Right kidney (tissue), 1 donor: ENCODE data around the gene GRM4.
A peak's percentile ranks its signal among the peaks of the same experiment; 100 is the strongest.

ENCODE experiments used
- DNase-seq: peaks from one replicate; pipeline ENCODE4 v3.0.0-alpha.2; 2016

GRM4 gene

DNA sequence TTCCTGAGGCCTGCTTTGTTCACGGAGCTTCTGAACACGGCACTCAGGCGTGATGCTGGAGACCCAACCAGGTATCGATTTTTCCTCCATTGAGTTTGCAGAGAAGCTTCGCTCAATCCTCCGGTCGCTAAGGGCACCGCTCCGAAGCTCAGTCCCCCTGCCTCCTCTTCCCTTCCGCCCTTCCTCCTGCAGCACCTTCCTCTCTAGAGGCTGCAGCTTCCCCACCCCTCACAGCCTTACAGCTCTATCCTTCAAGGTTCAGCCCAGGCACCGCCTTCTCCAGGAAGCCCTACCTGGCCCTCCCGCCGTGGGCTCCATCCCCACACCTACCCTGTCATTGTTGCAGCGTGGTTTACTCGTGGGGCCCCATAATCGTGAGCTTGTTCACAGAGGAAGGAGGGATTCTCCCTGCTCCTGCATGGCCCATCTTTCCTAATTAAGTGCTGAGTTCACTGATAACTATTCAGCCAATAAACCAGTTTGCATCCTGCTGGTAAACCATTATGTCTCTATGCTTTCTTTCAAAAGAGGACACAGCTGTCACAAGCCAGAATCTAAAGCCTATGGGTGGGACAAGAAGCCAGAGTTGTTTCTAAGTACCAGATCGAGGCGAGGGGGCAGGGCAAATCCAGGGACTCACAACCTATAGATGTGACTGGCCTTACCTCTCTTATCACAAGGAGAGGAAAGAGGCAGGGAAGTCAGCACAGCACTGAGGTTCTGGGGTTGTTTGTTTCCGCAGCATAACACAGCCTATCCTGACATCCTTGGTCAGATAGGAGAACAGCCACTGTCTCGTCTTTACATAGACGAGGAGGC, 152.0 kb downstream of the GRM4 start:
- no peak for DNase-seq

DNA sequence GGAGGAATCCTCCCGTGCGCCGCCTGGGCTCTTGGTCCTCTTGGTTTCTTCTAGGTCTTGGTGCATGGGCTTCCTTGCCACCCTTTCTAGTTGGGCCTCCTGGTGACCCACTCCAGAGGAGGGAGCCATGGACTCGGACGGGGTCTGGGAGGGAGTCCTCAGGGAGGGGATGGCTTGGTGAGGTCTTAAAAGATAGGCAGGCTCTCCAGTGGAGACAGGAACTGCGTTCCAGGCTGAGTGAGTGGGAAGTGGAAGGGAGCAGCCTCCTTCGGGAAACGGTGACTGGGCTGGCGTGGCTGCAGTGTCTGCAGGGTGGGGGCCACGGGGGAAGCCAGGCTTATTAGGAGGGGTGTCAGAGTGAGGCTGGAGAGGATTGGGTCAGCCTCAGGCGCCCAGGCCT, 152.8 kb downstream of the GRM4 start:
- no peak for DNase-seq

DNA sequence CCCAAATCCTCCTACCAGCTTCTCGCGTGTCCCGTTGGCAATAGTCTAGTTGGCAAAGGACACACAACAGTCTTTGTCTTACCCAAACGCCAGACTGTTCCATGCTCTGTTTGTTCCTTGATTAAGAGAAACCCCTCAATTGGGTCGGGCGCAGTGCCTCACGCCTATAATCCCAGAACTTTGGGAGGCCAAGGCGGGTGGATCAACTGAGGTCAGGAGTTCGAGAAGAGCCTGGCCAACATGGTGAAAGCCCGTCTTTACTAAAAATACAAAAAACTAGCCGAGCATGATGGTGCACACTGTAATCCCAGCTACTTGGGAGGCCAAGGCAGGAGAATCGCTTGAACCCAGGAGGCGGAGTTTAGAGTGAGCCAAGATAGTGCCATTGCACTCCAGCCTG, 153.7 kb downstream of the GRM4 start:
- DNase-seq = no peak

DNA sequence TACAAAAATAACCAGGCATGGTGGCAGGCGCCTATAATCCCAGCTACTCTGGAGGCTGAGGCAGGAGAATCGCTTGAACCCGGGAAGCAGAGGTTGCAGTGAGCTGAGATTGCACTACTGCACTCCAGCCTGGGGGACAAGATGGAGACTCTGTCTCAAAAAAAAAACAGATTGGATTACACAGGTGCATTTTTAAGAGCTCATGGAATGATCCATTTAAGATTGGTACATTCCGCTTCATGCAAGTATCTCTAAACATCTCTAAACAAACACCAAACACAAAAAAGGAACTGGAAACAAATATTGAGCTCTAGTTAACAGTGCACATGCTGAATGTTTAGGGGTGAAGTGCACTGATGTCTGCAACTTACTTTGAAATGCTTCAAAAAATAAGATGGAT, 154.3 kb downstream of the GRM4 start:
- no peak for DNase-seq

DNA sequence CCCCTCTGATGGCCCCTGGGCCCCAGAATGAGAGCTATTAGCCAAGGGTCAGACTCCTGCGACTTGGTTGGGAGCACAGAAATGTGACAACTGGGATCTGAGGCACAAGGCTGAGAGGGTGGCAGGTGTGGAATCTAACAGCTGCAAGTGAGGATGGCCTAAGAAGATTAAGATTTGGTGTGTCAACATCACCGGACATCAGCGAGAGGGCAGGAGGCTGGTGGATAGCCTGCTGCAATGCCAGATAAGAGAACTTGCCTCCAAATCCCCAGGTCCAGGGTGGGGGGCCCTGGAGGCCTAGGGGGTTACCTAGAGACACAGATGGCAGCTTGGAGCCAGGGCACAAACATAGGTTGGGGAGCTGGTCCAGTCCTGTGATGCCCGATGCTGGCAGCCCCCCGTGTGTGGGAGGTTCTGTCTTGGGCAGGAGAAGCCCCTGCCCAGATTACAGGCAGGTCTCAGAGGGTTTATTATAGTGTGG, 155.8 kb downstream of the GRM4 start:
- DNase-seq = no peak

DNA sequence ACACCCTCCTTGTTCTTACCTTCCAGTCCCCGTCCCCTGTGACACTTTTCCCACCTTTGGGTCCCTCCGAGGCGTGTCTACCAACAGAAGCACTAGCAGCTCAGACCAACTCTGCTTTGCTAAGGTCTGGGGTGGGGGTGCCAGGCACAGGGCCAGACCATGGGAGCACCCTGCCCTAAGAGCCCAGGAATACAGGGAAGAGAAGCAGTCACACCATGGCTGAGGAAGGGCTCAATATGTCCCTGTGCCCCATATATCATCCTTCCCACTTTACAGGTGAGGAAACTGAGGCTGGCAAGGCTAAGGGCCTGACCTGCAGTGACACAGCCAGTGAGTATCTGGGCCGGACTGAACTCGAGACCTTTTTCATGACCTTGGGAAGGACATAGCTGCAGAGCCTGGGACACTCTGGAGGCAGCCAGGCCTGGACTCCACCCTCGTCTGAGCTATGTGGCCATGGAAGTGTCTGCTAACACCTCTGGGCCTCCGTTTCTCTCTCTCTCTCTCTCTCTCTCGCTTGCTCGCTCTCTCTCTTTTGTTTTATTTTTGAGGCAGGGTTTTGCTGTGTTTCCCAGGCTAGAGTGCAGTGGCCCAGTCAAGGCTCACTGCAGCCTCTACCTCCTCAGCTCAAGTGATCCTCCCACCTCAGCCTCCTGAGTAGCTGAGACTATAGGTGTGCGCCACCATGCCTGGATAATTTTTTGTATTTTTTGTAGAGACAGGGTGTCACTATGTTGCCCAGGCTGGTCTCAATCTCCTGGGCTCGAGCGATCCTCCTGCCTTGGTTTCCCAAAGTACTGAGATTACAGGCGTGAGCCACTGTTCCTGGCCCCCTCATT, 156.7 kb downstream of the GRM4 start:
- no peak for DNase-seq

DNA sequence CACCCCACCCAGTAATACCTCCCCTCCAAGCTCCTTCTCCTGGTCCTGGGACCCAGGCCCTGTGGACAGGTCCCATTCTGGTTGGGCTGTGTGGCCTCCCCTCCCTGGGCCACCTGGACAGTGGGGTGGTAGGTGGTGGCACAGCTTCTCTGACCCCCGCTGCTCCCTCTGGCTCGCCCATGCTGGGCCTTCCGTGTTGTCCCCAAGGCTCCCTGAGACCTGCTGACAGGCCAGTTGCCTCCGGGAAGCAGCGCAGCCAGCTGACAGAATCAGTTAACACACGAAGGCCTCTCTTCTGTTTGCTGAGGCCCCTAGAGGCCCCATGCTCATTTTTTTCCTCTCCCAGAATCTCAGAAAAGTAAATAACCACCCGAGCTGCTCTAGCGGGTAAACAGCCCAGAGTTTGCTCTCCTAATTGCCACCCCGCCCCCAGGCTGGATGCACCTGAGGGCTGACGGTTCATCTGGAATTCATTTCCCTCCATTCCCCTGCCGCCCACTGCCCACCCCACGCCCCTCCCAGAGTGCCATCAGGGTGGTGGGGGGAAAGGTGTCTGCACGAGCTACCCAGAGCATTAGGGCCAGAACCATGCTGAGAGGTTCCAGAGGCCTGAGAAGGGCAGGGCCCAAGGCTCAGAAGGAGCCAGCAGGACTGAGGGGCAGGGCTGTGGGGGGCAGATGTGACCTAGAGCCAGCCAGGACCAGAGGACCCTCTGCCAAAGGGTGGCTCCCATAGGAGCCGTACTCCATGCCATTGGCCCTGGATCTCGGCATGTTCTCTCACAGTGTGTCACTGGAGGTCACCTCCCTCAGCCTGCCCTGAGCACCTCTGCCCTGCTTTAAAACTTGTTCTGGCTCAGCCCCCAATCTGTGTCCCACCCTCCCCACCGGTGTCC, 157.5 kb downstream of the GRM4 start:
- DNase-seq = peak; percentile 32

DNA sequence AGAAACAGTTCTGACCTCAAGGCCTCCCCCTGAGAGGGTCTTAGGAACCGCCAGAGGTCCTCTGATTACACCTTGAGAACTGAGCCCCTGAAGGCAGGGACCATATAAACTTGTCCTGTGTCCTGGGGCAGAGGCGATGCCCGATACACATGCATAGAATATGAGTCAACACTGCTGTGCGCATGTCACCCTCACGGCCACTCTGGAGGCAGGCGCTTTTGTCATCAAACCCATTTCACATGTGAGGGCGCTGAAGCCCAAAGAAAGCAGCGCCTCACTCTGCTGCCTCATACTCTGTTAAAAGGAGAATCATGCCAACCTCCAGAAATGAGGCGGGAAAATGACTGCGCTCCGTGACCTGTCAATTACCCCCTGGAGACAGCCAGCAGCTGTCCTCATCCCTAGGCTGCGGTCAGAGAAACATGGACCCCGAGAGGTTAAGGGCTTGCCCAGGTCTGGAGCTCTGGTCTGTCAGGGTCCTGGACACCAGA, 158.3 kb downstream of the GRM4 start:
- DNase-seq = no peak

DNA sequence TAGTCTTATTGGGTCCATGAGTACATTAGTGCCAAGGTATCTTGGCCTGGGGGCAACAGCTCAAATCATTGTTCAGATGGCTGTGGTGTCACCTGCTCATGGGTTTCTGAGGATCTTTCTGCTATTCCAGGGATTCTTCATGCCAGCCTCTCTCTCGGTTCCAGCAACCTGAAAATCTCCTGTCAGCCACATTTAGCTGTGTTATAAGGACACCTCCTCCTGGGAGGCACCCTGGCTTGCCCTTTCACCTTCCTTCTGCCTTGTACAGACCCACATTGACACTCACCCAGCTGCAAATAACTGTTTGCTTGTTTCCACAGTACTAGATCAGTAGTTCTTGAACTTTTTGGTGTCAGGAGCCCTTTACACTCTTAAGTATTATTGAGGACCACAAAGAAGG, 159.9 kb downstream of the GRM4 start:
- no peak for DNase-seq

DNA sequence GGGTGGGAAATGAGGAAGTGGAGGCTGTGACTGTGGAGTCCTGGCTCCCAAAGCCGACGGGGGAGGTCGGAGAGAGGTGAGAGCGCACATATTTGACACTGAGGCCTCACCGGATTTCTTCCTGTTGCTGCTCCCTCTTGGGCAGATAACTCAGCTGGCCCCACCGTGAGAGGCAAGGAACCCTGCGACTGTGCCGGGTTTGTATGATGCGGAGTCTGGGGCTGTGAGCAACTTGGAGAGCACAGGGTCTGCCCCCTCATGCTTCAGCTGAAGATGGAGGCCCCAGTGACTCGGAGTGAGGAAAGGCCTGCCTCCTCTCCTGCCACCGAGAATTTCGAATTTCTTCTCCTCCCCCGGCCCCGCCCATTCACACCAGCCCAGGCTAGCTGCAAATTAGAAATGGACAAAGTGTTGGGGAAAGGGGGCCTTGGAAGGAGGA, 160.6 kb downstream of the GRM4 start:
- DNase-seq = no peak

DNA sequence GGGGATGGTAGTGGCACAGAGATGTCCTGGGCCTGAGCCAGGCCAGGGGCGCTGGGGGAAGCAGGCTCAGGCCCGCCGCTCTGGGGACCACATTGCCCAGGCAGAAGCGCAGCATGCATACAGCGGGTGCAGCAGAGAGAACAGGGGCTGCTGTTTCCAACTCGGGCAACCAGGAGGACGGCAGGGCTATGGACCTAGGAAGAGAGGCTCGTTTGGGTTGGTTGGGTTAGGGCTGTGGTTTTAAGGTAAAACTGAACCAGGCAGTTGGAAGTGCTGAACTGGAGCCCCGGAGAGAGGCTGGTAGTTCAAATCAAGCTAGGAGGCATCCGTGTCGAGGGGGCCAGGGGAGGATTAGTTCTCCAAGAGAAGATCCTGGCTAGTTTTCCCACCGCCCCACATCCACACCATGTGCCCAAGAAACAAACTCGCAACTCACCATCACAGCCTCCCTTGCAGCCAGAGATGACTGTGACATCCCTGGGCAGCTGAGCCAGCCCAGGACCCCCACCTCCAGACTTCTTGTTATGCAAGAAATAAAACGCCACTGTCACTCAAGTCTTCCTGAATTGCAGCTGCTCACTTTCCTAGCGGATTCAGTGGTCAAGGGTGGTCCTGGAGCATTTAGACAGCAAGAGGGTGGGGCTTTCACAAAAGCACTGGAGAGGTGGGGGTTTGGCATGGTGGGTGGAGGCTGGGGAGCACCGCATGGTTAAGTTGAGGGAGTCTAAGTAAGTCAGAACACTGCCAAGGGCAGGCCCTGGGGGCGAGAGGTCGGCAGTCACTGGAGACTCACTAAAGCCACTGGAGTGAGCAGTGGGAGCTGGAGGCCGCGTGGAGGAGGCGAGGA, 161.2 kb downstream of the GRM4 start:
- no peak for DNase-seq

DNA sequence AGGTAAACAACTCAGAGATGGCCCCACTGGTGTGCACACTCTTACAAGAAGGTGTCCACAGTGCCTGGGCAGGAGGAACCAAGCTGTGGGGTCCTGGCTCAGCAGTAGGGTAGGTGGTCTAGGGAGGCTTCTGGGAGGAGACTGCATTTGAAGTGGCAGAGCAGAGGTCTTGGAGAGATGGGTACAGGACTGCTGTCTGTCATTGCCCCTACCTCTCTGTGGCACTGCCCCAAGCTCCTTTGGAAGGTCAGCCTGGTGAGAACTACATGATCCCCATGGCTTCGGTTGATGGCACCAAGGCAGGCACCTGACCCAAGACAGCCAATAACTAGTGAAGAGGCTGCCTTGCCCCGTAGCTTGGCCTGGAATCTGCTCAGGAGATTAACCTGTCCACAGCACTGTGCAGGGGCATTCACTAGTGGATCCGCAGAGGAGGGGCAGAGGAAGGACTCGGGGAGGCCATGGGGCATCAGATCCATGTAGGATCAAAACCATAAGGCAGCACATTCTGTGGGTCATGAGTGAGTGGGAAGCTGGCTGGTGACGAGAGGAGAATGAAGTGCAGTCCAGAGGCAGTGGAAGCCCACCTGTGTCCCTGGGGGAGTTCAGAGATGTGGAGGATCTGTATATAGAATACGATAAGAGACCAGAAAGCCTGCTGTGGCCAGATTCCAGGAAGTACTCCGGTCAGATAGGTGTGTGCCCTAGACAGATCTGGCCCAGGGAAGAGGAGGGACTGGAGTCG, 162.0 kb downstream of the GRM4 start:
- no peak for DNase-seq

DNA sequence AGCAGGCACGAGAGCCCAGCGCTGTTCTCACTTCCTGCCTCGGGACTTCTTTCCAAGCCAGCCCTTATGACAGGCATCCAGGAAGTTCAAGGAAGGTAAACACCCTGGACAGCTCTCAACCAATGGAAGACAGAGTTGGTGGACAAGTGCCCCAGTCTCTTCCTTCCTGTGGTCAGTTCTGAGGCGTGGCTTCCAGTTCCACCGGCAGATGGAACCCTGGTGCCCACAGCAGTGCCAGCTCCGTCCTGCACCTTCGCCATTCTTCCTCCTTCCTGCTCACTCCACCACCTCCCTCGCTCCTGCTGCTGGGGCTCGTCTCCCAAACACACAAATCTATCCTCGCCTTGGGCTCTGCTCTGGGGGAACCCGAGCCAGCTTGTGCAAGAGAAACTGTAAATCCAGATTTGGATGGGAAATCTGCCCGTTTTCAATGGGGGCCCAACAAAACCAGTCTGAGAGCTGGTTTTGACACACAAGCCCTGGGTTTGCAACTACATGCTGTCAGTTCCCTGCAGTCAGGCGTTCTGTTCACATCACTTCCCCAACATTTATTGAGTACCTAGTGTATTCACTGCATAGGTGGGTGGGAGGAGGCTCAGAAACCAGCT, 162.7 kb downstream of the GRM4 start:
- DNase-seq = no peak

DNA sequence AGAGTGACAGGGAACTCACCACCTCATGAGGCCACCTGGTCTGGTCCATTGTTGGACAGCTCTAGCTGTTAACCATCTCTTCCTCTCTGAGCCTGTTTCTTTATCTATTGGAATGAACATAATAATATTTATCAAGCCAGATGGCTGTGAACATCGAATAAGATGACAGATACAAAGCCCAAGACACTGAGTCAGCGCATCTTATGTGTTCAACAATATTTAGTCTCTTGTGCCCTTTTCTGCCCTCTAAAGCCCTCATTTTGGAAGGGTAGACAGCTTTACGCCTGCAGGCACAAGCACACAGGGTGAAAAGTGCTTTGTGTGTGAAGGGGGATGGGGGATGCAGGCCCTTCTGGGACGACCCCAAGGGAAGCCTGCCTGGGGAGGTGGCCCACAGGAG, 164.0 kb downstream of the GRM4 start:
- DNase-seq = no peak

DNA sequence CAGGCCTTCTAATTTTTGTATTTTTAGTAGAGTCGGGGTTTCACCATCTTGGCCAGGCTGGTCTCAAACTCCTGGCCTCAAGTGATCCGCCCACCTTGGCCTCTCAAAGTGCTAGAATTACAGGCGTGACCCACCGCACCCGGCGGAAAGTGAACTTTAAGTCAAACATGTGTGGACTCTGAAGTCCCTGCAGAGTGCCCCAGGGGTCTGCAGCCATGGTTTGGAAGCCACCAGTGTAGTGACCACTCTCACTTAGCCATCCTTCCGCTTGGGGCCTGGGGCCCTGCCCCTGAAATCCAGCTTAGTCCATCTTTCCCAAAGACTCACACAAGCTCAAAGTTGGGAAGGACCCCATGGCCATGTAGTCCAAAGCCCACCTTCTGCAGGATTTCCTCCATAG, 164.5 kb downstream of the GRM4 start:
- DNase-seq = no peak

DNA sequence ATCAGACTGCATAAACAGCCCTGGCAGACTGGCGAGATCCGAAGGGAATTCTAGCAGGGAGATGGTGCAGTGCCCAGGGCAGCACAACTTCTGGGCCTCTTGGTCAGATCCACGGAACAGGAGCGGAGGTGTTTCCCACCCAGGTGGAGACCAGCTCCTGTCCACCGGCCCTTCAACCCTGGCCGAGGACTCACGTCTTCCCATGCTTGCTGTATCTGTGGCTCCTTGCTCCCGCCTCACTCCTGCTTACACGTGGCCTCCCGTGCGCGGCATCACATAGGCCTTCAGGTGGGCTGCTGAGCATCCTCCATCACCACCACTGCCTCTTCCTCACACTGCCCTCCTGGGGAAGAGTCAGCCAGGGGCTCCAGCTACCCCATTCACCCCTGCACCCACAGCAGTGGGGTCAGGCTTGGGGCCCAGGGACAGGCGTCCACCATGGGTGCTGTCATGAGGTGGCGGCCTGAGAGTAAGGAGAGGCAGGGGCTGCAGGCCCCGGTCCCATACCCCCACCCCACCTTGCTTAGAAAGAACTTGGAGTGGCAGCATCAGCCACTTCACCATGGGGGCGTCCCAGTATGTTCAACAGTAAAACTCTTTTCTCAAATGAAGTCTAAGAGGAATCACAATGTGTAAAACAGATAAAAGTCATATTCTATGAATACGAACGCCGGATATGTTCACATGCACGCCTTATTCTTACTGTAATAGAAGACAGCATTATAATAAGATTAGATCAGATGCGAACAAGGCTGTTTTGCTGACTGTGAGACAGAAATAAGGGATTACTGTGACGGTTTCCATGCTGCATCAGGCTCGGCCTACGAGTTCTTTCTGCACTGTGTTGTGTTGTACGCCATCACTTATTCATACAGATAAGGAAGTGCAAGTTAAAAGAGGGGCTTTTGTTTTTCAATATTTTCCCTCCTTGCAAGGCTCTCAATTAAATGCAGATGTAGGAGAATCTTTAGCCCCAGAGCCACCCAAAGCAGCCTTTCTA, 165.4 kb downstream of the GRM4 start:
- DNase-seq = no peak

DNA sequence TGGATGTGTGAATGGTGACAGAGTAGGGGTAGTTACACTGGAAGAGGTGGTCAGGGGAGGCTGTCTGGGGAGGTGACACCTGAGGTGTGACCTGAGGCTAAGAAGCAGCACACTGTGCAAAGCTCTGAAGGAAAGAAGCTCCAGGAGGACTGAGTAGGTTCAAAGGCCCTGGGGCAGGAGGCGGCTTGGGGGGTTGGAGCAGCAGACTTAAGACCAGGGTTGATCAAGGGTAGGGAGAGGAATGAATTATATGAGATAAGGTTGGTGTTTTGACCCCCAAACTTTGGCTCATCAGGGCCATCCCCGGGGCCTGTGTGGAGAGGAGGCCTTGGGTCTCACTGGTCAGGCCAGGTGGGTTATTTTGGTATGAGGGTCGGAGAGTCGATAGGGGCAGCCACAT, 166.1 kb downstream of the GRM4 start:
- no peak for DNase-seq

DNA sequence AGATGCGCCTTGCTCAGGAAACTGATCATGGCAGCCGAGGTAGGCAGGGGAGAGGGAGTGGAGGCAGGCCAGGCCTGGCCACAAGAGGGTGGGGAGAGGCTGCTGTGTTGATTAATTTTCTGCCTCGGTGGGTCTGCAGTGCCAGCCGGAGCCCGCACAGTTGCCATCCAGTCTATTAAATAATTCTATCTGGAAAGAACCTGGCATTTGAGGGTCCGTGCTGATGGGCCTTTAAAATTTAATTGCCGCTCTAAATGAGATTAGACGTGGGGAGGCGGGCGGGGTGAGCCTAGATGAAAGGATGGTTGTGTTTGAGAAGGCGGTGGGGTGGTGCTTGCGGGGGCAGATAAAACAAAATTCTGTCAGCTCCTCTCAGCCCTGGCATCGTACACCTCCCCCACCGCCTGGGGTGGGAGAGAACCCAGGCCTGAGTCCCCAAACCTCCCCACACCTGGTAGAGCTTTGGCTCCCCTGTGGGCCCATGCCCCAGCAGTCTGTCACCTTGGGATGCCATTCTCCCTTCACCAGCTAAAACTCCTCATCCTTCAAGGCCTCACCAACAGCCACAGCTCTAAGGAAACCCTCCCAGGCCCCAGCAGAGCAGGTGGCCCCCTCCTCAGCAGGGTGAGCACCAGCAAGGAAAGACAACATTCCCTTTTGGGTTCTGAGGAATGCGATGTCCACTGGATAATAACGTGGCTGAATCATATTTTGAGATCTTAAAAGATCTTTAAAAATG, 167.3 kb downstream of the GRM4 start:
- no peak for DNase-seq
